Measurements from ENCODE around the gene USP11. TPM values are rescaled to one million over a fixed set of nuclear protein-coding genes. Genes with fewer than 3 reads are reported as not detected.
A peak's percentile ranks its signal among the peaks of the same experiment; 100 is the strongest.

The USP11 gene
- total RNA-seq, 2 donors from 2014 or later, result 113 to 214 TPM

DNA sequence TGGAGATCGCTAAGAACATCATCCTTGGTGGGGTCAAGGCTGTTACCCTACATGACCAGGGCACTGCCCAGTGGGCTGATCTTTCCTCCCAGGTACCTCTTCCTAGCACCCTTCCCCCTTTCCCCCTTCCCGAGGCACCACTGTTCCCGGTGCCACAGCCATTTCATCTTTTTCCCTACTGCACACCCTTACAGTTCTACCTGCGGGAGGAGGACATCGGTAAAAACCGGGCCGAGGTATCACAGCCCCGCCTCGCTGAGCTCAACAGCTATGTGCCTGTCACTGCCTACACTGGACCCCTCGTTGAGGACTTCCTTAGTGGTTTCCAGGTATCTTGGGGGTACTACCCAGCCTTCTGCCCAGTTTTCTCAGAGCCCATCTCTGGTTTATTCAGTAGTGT, 33.5 kb upstream of the USP11 start:
- H3K27me3 ChIP-seq (ENCODE audit: control insufficient read depth, insufficient read depth, low read length, poor library complexity, severe bottlenecking), result no peaks in the 10 kb centered on the region
- WGBS, 2 experiments (ENCODE audit: insufficient coverage in 1 of 2, insufficient read length in 1 of 2), result 98 to 100% methylated on average over 3 to 10 of the region's 10 CpGs

DNA sequence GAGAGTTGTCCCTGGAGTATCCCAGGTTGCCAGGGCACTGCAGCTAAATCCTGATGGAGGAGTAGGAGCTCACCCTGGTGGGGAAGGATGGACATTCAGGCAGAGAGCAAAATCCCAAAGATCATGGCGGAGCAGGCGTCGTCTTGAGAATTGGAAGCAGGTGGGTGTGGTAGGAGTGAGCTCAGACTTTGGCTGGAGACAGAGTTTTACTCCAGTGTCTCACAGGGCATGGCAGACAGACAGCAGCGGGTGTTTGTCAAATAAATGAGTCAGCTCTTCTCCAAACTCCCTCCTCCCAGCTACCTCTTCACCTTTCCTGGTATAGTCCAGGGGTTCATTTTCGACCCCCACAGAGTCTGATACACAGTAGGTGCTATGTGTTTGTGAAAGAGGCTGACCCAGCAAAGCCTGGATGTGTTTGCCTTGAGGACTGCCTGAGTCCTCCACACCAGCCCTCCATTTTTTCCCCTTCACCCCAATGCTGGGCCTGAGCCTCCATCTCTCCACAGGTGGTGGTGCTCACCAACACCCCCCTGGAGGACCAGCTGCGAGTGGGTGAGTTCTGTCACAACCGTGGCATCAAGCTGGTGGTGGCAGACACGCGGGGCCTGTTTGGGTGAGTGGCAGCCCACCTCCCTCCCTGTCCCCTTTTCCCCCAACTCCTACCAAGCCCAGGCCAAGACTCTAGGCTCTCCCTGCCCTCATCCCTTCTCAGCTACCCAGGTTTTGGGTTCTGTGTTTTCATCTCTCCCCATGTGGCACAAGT, 32.2 kb upstream of the USP11 start:
- Histone ChIP-seq H3K27ac (ENCODE audit: low read depth, low read length) (no peak overlapping the region), H3K4me1 (ENCODE audit: control insufficient read depth, insufficient read depth, low read length) (peaks cover 8% of the 10 kb centered on the region), H3K27me3 (ENCODE audit: control insufficient read depth, insufficient read depth, low read length, poor library complexity, severe bottlenecking) (no peaks in the 10 kb centered on the region), H3K4me3 (ENCODE audit: low read length) (no peak overlapping the region), H3K36me3 (ENCODE audit: control insufficient read depth, insufficient read depth, low read length) (peaks cover 80% of the 10 kb centered on the region), H3K9me3 (ENCODE audit: control insufficient read depth, low read length) (no peaks in the 10 kb centered on the region), H3K9ac (ENCODE audit: extremely low read depth, low read length, poor library complexity, severe bottlenecking) (no peak overlapping the region)
- peak; percentile 76 for DNase-seq
- Mint-ChIP-seq H3K36me3 (ENCODE audit: low read depth) (peaks cover 98% of the 10 kb centered on the region), H3K27me3 (ENCODE audit: insufficient read depth) (no peaks in the 10 kb centered on the region), H3K4me3 (no peak overlapping the region), H3K27ac (peak overlapping the region; percentile 78), H3K4me1 (peaks cover 42% of the 10 kb centered on the region), H3K9me3 (no peaks in the 10 kb centered on the region)
- 95% methylated on average over 7 of the region's 9 CpGs; no CpG with 5 or more reads in 1 of the 2 experiments for WGBS, 2 experiments (ENCODE audit: insufficient coverage in 1 of 2, insufficient read length in 1 of 2)
- TF ChIP-seq, protein P1, sequence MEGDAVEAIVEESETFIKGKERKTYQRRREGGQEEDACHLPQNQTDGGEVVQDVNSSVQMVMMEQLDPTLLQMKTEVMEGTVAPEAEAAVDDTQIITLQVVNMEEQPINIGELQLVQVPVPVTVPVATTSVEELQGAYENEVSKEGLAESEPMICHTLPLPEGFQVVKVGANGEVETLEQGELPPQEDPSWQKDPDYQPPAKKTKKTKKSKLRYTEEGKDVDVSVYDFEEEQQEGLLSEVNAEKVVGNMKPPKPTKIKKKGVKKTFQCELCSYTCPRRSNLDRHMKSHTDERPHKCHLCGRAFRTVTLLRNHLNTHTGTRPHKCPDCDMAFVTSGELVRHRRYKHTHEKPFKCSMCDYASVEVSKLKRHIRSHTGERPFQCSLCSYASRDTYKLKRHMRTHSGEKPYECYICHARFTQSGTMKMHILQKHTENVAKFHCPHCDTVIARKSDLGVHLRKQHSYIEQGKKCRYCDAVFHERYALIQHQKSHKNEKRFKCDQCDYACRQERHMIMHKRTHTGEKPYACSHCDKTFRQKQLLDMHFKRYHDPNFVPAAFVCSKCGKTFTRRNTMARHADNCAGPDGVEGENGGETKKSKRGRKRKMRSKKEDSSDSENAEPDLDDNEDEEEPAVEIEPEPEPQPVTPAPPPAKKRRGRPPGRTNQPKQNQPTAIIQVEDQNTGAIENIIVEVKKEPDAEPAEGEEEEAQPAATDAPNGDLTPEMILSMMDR (conservative IDR thresholded peaks at IDR 0.05), result peak; percentile 58

More for the DNA sequence above, 33.5 kb upstream of the USP11 start:
- Mint-ChIP-seq H3K36me3 (ENCODE audit: low read depth) (peaks cover 94% of the 10 kb centered on the region), H3K9me3 (no peaks in the 10 kb centered on the region), H3K27ac (peak overlapping the region; percentile 98), H3K4me3 (no peak overlapping the region), H3K27me3 (ENCODE audit: insufficient read depth) (no peaks in the 10 kb centered on the region), H3K4me1 (peaks cover 52% of the 10 kb centered on the region)
- no peak overlapping the region for H3K9ac ChIP-seq (ENCODE audit: extremely low read depth, low read length, poor library complexity, severe bottlenecking)
- DNase-seq, result no peak
- H3K4me3 ChIP-seq (ENCODE audit: low read length), result no peak overlapping the region
- H3K9me3 ChIP-seq (ENCODE audit: control insufficient read depth, low read length), result no peaks in the 10 kb centered on the region
- no peak overlapping the region for H3K27ac ChIP-seq (ENCODE audit: low read depth, low read length)
- H3K36me3 ChIP-seq (ENCODE audit: control insufficient read depth, insufficient read depth, low read length), result peaks cover 74% of the 10 kb centered on the region
- TF ChIP-seq, protein P1 (conservative IDR thresholded peaks at IDR 0.05), result no peak
- H3K4me1 ChIP-seq (ENCODE audit: control insufficient read depth, insufficient read depth, low read length), result peaks cover 8% of the 10 kb centered on the region

DNA sequence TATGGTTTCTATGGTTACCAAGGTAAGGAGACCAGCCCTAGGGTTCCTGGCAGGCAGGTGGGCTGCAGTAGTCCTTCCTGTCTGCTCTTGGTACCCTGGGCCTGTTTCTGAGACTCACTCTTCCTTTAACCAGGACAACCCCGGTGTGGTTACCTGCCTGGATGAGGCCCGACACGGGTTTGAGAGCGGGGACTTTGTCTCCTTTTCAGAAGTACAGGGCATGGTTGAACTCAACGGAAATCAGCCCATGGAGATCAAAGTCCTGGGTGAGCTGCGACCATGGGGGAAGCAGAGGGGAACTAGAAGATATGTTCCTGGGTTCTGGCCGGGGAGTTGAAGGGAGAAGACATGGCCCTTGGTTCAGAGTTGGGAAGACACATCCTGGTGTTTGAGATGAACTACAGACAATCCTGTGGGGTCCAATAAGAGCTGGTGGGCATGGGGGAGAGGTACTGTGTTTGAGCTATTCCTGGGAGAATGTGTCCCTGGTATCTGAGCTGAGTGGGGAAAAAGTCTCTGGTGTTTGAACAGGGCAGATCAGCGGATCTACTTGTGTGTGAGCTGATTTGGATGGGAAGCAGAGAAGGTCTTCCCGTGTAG, 31.4 kb upstream of the USP11 start:
- no peaks in the 10 kb centered on the region for H3K9me3 ChIP-seq (ENCODE audit: control insufficient read depth, low read length)
- H3K4me1 ChIP-seq (ENCODE audit: control insufficient read depth, insufficient read depth, low read length), result peaks cover 8% of the 10 kb centered on the region
- DNase-seq, result no peak
- Mint-ChIP-seq H3K27ac (peak overlapping the region; percentile 32), H3K36me3 (ENCODE audit: low read depth) (peaks cover 99% of the 10 kb centered on the region), H3K4me1 (peaks cover 33% of the 10 kb centered on the region), H3K4me3 (no peak overlapping the region), H3K9me3 (no peaks in the 10 kb centered on the region), H3K27me3 (ENCODE audit: insufficient read depth) (no peaks in the 10 kb centered on the region)
- H3K27me3 ChIP-seq (ENCODE audit: control insufficient read depth, insufficient read depth, low read length, poor library complexity, severe bottlenecking), result no peaks in the 10 kb centered on the region
- H3K9ac ChIP-seq (ENCODE audit: extremely low read depth, low read length, poor library complexity, severe bottlenecking), result no peak overlapping the region
- H3K36me3 ChIP-seq (ENCODE audit: control insufficient read depth, insufficient read depth, low read length), result peaks cover 86% of the 10 kb centered on the region
- no peak overlapping the region for H3K27ac ChIP-seq (ENCODE audit: low read depth, low read length)
- H3K4me3 ChIP-seq (ENCODE audit: low read length), result no peak overlapping the region
- 93 to 100% methylated on average over 1 to 8 of the region's 9 CpGs for WGBS, 2 experiments (ENCODE audit: insufficient coverage in 1 of 2, insufficient read length in 1 of 2)
- TF ChIP-seq, protein P1 (conservative IDR thresholded peaks at IDR 0.05), result no peak

Data from endodermal cell (in vitro differentiated cells).